Mesenchymal stem cell (in vitro differentiated cells and primary cell): Measurements from ENCODE around the gene C22orf23.
"Not testable (repeated sequence)": the region's sequence is repeated elsewhere in the genome, so short reads cannot be mapped to it uniquely, and the experiment has no call there.

Source experiments
- DNase-seq: peaks from one replicate; pipeline ENCODE4 v3.0.0-alpha.2; 2013
- H2AFZ ChIP-seq: one replicate; pipeline ENCODE4 v1.6.1; 2013; ENCODE audit warnings: low read depth, mild to moderate bottlenecking, control low read depth, inconsistent platforms, low read length, moderate library complexity
- H2AK5ac ChIP-seq: 2 replicates; pipeline ENCODE4 v1.6.1; 2013; ENCODE audit warnings: low read length, moderate library complexity, mild to moderate bottlenecking, inconsistent platforms; ENCODE audit not compliant: severe bottlenecking
- H2BK120ac ChIP-seq: one replicate; pipeline ENCODE4 v1.6.1; 2013; ENCODE audit warnings: low read depth, mild to moderate bottlenecking, inconsistent platforms, low read length, moderate library complexity
- H2BK12ac ChIP-seq, 2 experiments: one replicate each; pipeline ENCODE4 v1.6.1; 2013; ENCODE audit warnings: inconsistent platforms in 2 of 2, low read length in 2 of 2, mild to moderate bottlenecking in 2 of 2, moderate library complexity in 2 of 2, control low read depth in 1 of 2
- H2BK15ac ChIP-seq: one replicate; pipeline ENCODE4 v1.6.1; 2013; ENCODE audit warnings: mild to moderate bottlenecking, low read depth, inconsistent platforms; ENCODE audit not compliant: poor library complexity, severe bottlenecking
- H2BK5ac ChIP-seq: 2 replicates; pipeline ENCODE4 v1.6.1; 2013; ENCODE audit warnings: low read depth, mild to moderate bottlenecking, low read length, control low read depth, inconsistent platforms; ENCODE audit not compliant: poor library complexity, severe bottlenecking
- H3K14ac ChIP-seq, 2 experiments: one replicate each; pipeline ENCODE4 v1.6.1; 2013; ENCODE audit warnings: inconsistent platforms in 2 of 2, low read length in 2 of 2, control low read depth in 1 of 2, mild to moderate bottlenecking in 1 of 2, moderate library complexity in 1 of 2
- H3K18ac ChIP-seq, 2 experiments: one replicate each; pipeline ENCODE4 v1.6.1; 2013; ENCODE audit warnings: inconsistent platforms in 2 of 2, low read length in 2 of 2, control low read depth in 1 of 2, low read depth in 1 of 2, mild to moderate bottlenecking in 1 of 2
- H3K23ac ChIP-seq, 2 experiments: one replicate each; pipeline ENCODE4 v1.6.1; 2013; ENCODE audit warnings: inconsistent platforms in 2 of 2, low read length in 2 of 2, mild to moderate bottlenecking in 2 of 2, moderate library complexity in 2 of 2, control low read depth in 1 of 2
- H3K27ac ChIP-seq: 2 replicates; pipeline ENCODE4 v1.5.1; 2013; ENCODE audit warnings: mild to moderate bottlenecking, moderate library complexity, low read length, control low read depth, inconsistent platforms; ENCODE audit not compliant: poor library complexity, severe bottlenecking
- H3K27me3 ChIP-seq, 2 experiments: 2 replicates each; pipeline versions ENCODE4 v1.6.1 to v1.7.0; 2013; ENCODE audit warnings: low read length in 2 of 2, mild to moderate bottlenecking in 2 of 2, moderate library complexity in 2 of 2, control low read depth in 1 of 2, inconsistent platforms in 1 of 2; ENCODE audit not compliant: control insufficient read depth in 1 of 2, insufficient read depth in 1 of 2
- H3K36me3 ChIP-seq, 2 experiments: 2 replicates each; pipeline versions ENCODE4 v1.6.1 to v1.7.0; 2013; ENCODE audit warnings: low read length in 2 of 2, control low read depth in 1 of 2, inconsistent platforms in 1 of 2, low read depth in 1 of 2, mild to moderate bottlenecking in 1 of 2; ENCODE audit not compliant: insufficient read depth in 2 of 2, control insufficient read depth in 1 of 2
- H3K4ac ChIP-seq, 2 experiments: one replicate each; pipeline ENCODE4 v1.6.1; 2013; ENCODE audit warnings: inconsistent platforms in 2 of 2, low read length in 2 of 2, mild to moderate bottlenecking in 2 of 2, moderate library complexity in 2 of 2, control low read depth in 1 of 2, low read depth in 1 of 2
- H3K4me1 ChIP-seq: 2 replicates; pipeline ENCODE4 v1.6.1; 2013; ENCODE audit warnings: low read depth, low read length, control low read depth; ENCODE audit not compliant: control insufficient read depth, insufficient read depth
- H3K4me2 ChIP-seq: 2 replicates; pipeline ENCODE4 v1.6.1; 2013; ENCODE audit warnings: low read length, mild to moderate bottlenecking, inconsistent platforms; ENCODE audit not compliant: poor library complexity, severe bottlenecking
- H3K4me3 ChIP-seq, 2 experiments: 2 replicates each; pipeline versions ENCODE4 v1.5.1 to v1.7.0; 2013; ENCODE audit warnings: low read length in 2 of 2, mild to moderate bottlenecking in 2 of 2, control low read depth in 1 of 2, low read depth in 1 of 2; ENCODE audit not compliant: insufficient read depth in 1 of 2
- H3K79me1 ChIP-seq: replicated peaks from 2 replicates; pipeline ENCODE4 v1.6.1; 2013; ENCODE audit warnings: mild to moderate bottlenecking, control low read depth, low read length, inconsistent platforms; ENCODE audit not compliant: poor library complexity, severe bottlenecking
- H3K9ac ChIP-seq: 2 replicates; pipeline ENCODE4 v1.7.0; 2013; ENCODE audit warnings: mild to moderate bottlenecking, low read length, moderate library complexity
- H3K9me3 ChIP-seq: 2 replicates; pipeline ENCODE4 v1.7.0; 2013; ENCODE audit warnings: mild to moderate bottlenecking, low read length; ENCODE audit not compliant: control insufficient read depth
- H4K8ac ChIP-seq: one replicate; pipeline ENCODE4 v1.6.1; 2013; ENCODE audit warnings: inconsistent platforms, mild to moderate bottlenecking, low read length, moderate library complexity
- H4K91ac ChIP-seq: one replicate; pipeline ENCODE4 v1.6.1; 2013; ENCODE audit warnings: mild to moderate bottlenecking, low read length, inconsistent platforms
- WGBS: methylation state at CpG from one replicate; pipeline ENCODE4 v1.1.7; 2013; ENCODE audit warnings: mixed read lengths; 5-methylcytosine and 5-hydroxymethylcytosine counted together

C22orf23 gene

DNA sequence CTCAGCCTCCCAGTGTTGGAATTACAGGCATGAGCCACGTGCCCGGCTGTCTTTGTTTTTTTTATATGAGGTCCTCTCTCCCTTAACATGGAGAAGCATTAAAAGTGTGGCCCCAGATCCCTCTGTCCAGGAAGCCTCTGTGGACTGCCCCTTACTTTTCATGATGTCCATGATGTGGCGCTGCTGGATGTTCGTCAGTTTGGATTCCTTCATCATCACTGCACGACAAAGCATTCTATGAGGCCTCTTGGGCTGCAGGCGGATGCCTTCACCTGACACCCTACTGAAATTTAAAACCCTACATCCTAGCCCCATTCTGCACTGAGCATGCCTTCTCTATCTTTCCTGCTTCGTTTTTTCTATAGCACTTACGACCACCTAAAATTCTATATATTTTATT is 2.1 kb downstream of the C22orf23 start:
- Histone ChIP-seq H4K91ac (no peak overlapping the region), H4K8ac (no peak overlapping the region), H3K14ac (no peak overlapping the region), H3K27me3 (no peaks in the 10 kb centered on the region), H2AK5ac (no peak overlapping the region), H3K4me2 (no peak overlapping the region), H3K23ac (no peak overlapping the region), H2BK12ac (no peak overlapping the region), H2AFZ (no peak overlapping the region), H3K18ac (no peak overlapping the region), H2BK15ac (no peak overlapping the region), H3K27ac (no peak overlapping the region), H2BK5ac (no peak overlapping the region), H3K4me1 (peaks cover 11% of the 10 kb centered on the region), H2BK120ac (no peak overlapping the region), H3K4me3 (no peak overlapping the region), H3K79me1 (peaks cover 5% of the 10 kb centered on the region), H3K36me3 (peaks cover 0 to 2% of the 10 kb centered on the region in 2 experiments), H3K9ac (no peak overlapping the region), H3K9me3 (no peaks in the 10 kb centered on the region), H3K4ac (no peak overlapping the region)
- 61% methylated on average over 6 of the region's 8 CpGs for WGBS
- peak; percentile 31 for DNase-seq

DNA sequence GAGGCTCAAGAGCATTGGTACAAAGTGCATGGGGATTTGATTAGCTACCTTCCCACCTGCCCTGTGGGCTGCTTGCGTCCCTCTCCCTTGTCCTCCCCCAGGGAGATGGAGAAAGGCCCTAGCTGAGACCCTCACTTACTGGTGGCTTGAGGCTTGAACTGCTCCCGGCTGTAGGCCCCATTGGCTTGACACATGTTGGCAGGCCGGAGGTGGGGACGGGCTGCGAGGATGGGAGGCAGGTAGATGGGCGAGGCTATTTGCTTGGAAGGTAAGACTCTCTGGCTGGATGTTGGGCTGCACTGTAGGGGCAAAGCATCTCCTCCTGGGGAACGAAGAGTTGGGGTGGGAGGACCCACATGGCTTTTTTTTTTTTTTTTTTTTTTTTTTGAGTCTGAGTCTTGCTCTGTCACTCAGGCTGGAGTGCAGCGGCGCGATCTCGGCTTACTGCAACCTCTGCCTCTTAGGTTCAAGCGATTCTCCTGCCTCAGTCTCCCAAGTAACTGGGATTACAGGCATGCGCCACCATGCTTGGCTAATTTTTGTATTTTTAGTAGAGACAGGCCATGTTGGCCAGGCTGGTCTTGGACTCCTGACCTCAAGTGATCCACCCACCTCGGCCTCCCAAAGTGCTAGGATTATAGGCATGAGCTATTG is 6.1 kb downstream of the C22orf23 start:
- H3K4ac ChIP-seq, H2BK120ac ChIP-seq, H3K18ac ChIP-seq, H3K23ac ChIP-seq, H3K27me3 ChIP-seq, H3K9me3 ChIP-seq, H3K79me1 ChIP-seq, H4K8ac ChIP-seq, DNase-seq, H2BK5ac ChIP-seq, H3K4me2 ChIP-seq, H2AK5ac ChIP-seq, H2AFZ ChIP-seq, H3K4me3 ChIP-seq, H2BK12ac ChIP-seq, H2BK15ac ChIP-seq, H3K14ac ChIP-seq, H3K27ac ChIP-seq, H3K9ac ChIP-seq: not testable (repeated sequence)
- Histone ChIP-seq H3K36me3 (peaks cover 25 to 26% of the 10 kb centered on the region in 2 experiments), H4K91ac (peak overlapping the region; percentile 15), H3K4me1 (peaks cover 13% of the 10 kb centered on the region)
- over 99% methylated on average over 14 of the region's 14 CpGs for WGBS

DNA sequence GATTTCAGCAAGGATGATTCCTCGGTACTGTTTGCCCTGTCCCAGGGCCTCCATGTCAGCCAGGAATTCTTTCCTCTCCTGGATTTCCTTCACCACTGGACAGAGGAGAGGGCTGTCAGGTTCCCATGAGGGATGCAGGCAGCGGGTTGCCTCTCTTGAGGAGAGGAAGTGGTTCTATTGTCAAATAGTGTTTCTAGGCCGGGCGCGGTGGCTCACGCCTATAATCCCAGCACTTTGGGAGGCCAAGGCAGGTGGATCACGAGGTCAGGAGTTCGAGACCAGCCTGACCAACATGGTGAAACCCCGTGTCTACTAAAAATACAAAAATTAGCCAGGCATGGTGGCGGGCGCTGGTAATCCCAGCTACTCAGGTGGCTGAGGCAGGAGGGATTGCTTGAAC is 9.0 kb downstream of the C22orf23 start:
- DNase-seq, H4K8ac ChIP-seq, H2BK5ac ChIP-seq, H3K9ac ChIP-seq, H3K23ac ChIP-seq, H2BK120ac ChIP-seq, H3K18ac ChIP-seq, H3K4me3 ChIP-seq, H2BK15ac ChIP-seq, H2AFZ ChIP-seq, H3K9me3 ChIP-seq, H3K27me3 ChIP-seq, H2BK12ac ChIP-seq, H3K27ac ChIP-seq, H3K14ac ChIP-seq, H3K4ac ChIP-seq, H4K91ac ChIP-seq, H3K4me2 ChIP-seq: not testable (repeated sequence)
- Histone ChIP-seq H3K4me1 (peaks cover 13% of the 10 kb centered on the region), H3K36me3 (peaks cover 49 to 53% of the 10 kb centered on the region in 2 experiments), H2AK5ac (peak overlapping the region; percentile 19), H3K79me1 (peaks cover 10% of the 10 kb centered on the region)
- WGBS, result 95% methylated on average over 11 of the region's 11 CpGs

DNA sequence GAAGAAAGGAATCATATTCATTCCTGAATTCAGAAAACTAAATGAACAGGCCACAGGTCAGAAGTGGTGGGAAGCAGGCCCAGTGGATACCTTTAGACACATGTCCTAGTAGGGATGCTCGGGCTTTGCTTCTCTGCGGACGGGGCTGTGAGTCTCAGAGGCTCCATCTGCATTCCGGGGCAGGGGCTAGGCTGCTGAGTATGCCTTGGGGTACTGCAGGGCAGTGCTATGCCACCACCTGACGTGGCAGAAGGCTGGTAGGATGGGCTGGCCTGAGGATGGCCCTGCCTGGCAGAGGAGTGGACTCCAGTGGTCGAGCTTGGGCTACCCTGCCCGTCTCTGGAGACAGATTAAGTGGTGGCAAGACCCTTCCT is 9.6 kb downstream of the C22orf23 start:
- H3K36me3 ChIP-seq, result peaks cover 55 to 59% of the 10 kb centered on the region in 2 experiments
- peaks cover 13% of the 10 kb centered on the region for H3K4me1 ChIP-seq
- WGBS, result 90% methylated on average over 7 of the region's 7 CpGs

More for the DNA sequence above, 9.6 kb downstream of the C22orf23 start:
- no peak overlapping the region for H3K4me2 ChIP-seq
- H3K18ac ChIP-seq, result no peak overlapping the region
- no peak overlapping the region for H3K14ac ChIP-seq
- no peak for DNase-seq
- no peak overlapping the region for H4K8ac ChIP-seq
- H2AFZ ChIP-seq, result no peak overlapping the region
- peak overlapping the region; percentile 70 for H2AK5ac ChIP-seq
- H3K27ac ChIP-seq, result peak overlapping the region; percentile 45
- no peak overlapping the region for H2BK120ac ChIP-seq
- no peak overlapping the region for H3K4me3 ChIP-seq
- H3K79me1 ChIP-seq, result peaks cover 10% of the 10 kb centered on the region
- H3K9me3 ChIP-seq, result no peaks in the 10 kb centered on the region
- no peak overlapping the region for H2BK15ac ChIP-seq
- no peaks in the 10 kb centered on the region for H3K27me3 ChIP-seq
- no peak overlapping the region for H3K4ac ChIP-seq
- no peak overlapping the region for H3K9ac ChIP-seq
- H3K23ac ChIP-seq, result no peak overlapping the region
- H2BK5ac ChIP-seq, result no peak overlapping the region
- peak overlapping the region; percentile 34 for H4K91ac ChIP-seq
- H2BK12ac ChIP-seq, result no peak overlapping the region
